GM18526 (cell line): ENCODE results near the gene VWA2.

Source experiments
- POLR2A ChIP-seq: IDR thresholded peaks from 3 replicates; pipeline ENCODE4 v1.6.1; 2011; ENCODE audit not compliant: insufficient read length; ENCODE audit errors: extremely low read depth

The VWA2 gene

GRCh38 chr10:114313866-114314265 lies 74.8 kb downstream of the VWA2 start:
- no peak for TF ChIP-seq POLR2A

GRCh38 chr10:114315566-114316420 lies 76.7 kb downstream of the VWA2 start:
- TF ChIP-seq POLR2A = no peak

GRCh38 chr10:114316744-114317143 lies 77.7 kb downstream of the VWA2 start:
- no peak for TF ChIP-seq POLR2A

DNA sequence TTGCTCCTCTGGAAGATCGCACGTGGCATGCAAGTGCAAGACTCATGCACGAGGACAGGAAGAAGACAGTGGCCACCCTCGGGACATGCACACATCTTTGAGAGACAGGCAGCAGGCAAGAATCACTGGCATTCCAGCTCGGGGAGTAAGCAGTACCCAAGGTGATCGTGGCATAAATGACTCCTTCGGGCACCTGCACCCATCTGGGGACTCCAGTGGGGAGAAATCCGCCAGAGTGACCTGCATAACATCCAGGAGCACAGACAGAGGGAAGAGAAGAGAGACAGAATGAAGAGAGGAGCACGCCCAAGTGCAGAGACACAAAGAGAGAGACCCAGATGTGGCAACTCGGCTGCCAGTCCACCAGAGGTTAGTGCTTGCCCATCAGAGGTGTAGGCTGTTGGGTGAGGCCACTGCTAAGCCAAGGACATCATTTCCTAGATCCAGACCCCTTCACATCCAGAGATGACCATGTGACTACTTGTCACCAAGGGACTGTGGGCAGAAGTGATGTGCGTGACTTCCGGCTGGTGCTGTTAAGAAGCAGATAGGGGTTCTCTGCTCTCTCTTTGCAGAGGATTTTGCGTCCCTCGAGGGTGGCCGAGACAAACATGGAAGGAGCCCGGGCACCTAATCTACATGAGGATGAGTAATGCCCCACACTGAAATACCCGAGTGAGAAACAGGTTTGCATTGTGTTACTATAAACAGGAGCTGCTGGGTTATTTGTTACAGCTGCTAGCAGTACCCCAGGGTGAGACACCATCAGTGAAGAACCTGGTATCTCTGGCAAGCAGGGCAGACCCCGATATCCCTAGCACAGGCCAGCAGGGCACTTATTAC lies 80.6 kb downstream of the VWA2 start:
- no peak for TF ChIP-seq POLR2A

DNA sequence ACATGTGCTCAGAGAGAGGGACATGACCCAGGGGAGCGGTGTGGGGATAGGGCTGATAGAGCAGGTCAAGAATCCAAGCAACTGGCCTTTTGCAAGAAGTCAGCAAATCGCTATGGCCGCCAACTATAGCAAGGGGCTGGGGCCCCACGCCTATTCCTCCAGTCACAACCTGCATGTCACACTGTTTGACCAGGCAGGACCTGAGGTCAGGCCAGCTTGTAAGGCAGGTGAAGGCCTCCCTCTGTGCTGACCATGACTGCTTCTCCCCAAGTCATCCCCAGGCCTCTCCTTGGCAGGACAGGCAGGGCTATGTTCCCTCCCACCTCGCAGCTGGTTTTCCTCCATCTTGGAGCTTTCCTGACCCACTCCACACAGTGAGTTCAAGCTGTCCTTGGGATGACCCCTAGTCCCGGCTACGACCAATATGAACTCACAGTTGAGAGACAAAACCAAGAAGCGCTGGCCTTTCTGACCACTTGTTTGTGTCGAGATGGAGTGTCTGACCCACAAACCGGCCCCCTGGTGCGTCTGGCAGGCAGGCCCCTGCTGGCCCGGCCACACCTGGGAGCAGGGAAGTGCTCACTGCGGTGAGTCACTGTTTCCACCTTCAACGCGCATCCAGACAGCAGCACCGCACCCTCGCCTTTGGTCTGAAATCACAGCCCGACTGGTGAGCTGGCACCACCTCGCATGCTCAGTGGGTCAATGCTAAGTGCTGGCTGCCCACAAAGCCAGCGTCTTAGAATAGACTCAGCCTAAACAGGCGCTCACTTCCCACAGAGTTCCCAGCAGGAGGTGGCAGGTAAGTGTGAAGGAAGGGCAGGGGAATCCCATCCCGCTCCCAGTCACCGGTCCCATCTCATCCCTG lies 81.4 kb downstream of the VWA2 start:
- no peak for TF ChIP-seq POLR2A

DNA sequence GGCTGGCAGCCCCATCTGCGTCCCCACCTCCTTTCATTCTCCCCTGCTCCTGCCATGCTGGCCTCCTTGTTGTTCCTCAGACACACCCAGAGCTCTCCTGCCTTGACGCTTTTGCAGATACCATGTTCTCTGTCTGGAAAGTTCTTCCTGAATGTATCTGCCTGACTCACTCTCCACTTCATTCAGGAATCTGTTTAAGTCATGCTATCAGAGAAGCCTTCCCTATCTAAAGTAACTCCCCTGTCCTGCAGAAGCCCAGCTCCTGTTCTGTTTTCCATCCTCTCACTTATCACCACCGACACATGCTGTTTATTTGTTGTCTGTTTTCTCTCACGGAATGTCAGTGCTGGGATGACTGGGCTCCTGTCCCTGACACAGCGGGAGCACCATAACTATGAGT lies 83.3 kb downstream of the VWA2 start:
- no peak for TF ChIP-seq POLR2A

DNA sequence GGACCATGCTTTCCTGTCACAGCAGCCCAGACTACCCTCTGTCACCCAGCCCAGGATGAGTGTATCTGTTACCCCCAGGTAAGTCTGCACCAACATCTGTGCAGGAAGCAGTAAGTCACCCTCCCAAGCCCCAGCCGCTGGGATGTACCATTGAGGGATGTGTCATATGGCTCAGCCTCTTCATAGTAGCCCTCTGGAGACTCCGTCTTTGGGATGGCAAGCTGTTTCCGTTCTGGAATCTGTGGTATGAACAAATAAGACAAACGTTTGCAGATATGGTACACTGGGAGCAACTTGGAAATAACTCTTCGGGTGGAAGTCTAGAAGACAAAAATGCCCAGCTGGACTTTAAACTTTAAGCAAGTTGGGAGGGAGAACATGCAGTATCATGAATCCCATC lies 84.0 kb downstream of the VWA2 start:
- no peak for TF ChIP-seq POLR2A

GRCh38 chr10:114326795-114327194 lies 87.7 kb downstream of the VWA2 start:
- no peak for TF ChIP-seq POLR2A

DNA sequence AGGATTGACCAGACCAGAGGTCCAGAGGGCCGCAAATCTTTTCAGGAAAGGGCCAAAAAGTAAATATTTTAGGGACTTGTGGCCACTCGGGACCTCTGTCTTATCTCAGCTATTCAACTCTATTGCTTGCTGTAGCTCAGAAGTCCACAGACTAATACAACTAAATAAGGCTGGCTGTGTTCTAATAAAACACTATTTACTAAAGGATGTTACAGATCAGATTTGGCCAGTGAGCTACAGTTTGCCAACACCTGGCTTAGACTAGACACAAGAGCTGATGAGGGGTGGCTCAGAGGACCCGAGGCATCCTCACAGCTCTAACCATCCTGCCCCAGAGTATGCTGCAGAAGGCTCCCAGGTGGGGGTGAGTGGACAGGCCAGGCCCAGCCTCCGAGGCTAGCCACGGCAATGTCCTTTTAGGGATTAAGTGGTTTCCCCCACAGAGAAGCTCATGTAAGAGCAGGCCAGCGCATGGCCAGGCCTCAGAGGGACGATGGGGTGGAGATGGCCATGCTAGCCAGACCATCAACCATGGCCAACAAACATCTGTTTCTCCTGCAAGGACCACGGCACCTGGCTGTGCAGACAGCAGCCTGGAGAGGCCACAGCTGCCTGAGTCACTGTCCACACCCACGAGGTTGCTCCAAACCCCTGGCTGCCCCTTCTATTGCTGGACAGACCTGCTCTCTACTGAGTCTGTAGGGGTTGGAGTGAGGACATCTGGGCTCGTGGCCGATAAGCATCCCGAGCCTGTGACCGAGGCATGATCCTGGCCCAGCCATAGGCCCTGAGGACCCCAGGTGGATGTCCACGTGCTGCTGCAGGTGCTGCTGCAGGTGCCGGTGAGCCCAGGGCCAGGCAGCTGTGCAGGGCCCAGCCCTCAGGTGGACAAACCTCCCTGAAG lies 88.7 kb downstream of the VWA2 start:
- TF ChIP-seq POLR2A = no peak

GRCh38 chr10:114328441-114328812 lies 89.4 kb downstream of the VWA2 start:
- no peak for TF ChIP-seq POLR2A

DNA sequence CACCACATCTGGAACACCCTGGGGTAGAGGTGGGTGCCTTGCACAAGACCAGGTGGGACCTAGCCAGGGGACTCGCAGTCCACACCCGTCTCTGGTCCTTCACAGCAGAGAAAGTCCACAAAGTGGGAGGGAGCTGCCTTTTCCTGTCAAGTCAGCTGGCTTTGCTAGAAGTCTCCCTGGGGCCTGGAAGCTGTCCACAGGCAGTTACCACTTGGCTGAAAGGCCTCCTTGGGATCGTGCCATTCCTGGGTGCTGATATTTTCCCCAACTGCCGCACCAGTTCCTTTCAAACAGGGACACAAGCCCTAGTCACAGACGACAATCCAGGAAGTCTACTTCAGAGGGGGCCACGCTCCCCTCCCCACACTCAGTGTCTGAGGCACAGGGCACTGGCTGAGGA lies 89.8 kb downstream of the VWA2 start:
- no peak for TF ChIP-seq POLR2A

DNA sequence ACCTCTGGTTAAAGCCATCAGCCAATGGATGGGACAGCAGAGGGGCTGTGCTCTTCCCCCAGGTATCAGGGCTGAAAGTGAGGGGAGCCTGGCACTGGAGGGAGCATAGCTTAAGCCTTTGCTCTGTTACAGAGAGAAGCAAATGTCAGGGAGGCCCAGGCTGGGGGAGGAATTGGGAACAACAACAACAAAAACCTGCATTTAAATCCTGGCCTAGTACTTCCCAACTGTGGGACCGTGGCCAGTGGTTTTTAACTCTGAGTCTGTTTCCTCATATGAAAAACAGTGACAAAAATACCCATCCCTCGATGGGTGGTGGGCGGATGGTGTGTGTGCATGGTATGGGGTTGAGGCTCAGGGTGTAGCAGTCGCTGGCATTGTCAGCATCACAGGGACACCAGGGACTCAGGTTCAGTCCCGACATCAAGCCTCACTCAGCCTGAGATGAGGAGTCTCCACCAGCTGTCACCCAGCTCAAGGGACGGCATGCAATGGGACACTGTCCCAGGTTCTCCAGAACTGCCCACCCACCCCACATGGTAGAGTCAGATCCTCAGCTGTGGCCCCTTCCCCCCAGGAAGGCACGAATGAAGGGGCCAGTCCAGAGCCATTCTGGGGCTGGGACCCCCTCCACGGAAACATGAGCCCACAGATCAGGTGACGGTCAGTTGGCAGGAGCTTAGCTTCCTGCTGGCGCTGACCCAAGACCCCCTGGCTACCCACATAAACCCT lies 90.7 kb downstream of the VWA2 start:
- no peak for TF ChIP-seq POLR2A

DNA sequence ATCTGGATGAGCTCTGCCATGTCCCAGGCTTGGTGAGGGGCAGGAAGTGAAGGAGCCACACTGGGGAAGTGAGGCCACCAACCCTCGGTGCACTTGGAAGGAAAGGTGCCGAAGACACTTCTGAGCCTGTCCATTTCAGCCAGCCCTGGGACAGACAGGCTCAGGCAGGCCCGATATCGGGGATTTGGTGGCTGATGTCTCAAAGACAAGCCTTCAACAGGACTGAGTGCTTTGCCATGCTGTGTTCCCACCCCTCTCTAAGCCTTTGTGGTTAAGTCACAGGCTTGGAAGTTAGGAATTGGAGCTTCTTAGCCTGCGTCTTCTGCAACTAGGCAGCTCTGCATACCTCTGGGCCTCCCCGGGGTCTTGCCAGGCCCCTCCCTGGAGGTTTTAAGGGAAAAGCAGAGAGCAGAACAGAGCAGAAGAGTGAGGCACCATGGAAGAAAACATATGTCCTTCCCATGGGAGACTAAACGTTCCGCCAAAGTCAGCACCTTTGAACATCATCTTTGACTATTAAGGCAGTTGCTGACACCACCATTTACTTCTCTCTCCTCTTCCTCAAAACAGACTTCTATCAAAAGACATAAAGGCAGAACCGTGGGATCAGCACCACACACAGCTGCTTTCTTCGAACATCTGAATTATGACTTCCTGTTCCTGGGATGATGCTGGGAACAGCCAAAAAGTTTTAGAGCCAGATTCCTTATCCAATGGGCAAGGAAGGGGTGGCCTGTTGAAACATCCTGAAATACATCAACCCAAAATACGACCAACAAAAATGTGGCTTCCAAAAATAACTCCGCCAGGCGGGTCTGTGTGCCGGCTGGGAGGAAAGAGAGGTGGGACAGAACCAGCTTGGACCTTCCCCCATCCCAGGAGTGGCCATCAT lies 93.5 kb downstream of the VWA2 start:
- no peak for TF ChIP-seq POLR2A
